ENCODE results near the gene LIMS1.

The LIMS1 gene

GRCh38 chr2:108616318-108616717 is 82.0 kb downstream of the LIMS1 start:
- no peak for DNase-seq

GRCh38 chr2:108616751-108617161 is 82.5 kb downstream of the LIMS1 start:
- DNase-seq, result peak; percentile 59

GRCh38 chr2:108617617-108618016 is 83.3 kb downstream of the LIMS1 start:
- no peak for DNase-seq

- DNase-seq, result no peak
Observed at GRCh38 chr2:108619925-108620620, 85.8 kb downstream of the LIMS1 start.

GRCh38 chr2:108620656-108621055 is 86.4 kb downstream of the LIMS1 start:
- no peak for DNase-seq

GRCh38 chr2:108621087-108621559 is 86.9 kb downstream of the LIMS1 start:
- DNase-seq, result no peak

GRCh38 chr2:108621687-108622681 is 87.7 kb downstream of the LIMS1 start:
- DNase-seq, result no peak

- DNase-seq, result no peak
Observed at GRCh38 chr2:108623616-108624015, 89.3 kb downstream of the LIMS1 start.

- DNase-seq, result no peak
Observed at GRCh38 chr2:108625186-108625827, 91.0 kb downstream of the LIMS1 start.

GRCh38 chr2:108625828-108626195 is 91.5 kb downstream of the LIMS1 start:
- DNase-seq, result no peak

- DNase-seq, result no peak
Observed at GRCh38 chr2:108626995-108627394, 92.7 kb downstream of the LIMS1 start.

GRCh38 chr2:108627911-108628567 is 93.8 kb downstream of the LIMS1 start:
- no peak for DNase-seq

GRCh38 chr2:108628936-108629335 is 94.7 kb downstream of the LIMS1 start:
- no peak for DNase-seq

- no peak for DNase-seq
Observed at GRCh38 chr2:108629417-108629816, 95.1 kb downstream of the LIMS1 start.

- DNase-seq, result peak; percentile 38
Observed at GRCh38 chr2:108630567-108631405, 96.5 kb downstream of the LIMS1 start.

GRCh38 chr2:108632332-108633160 is 98.3 kb downstream of the LIMS1 start:
- no peak for DNase-seq

- DNase-seq, result no peak
Observed at GRCh38 chr2:108633409-108633808, 99.1 kb downstream of the LIMS1 start.

GRCh38 chr2:108634011-108634410 is 99.7 kb downstream of the LIMS1 start:
- no peak for DNase-seq

GRCh38 chr2:108634576-108635160 is 100.4 kb downstream of the LIMS1 start:
- no peak for DNase-seq

- DNase-seq, result no peak
Observed at GRCh38 chr2:108635630-108636354, 101.5 kb downstream of the LIMS1 start.
